Ammon's horn (tissue), 1 donor: ENCODE results near the gene C1orf116.

ENCODE experiments used
- DNase-seq: peaks from one replicate; pipeline ENCODE4 v3.0.0-alpha.2; 2016; ENCODE audit warnings: low spot score

C1orf116 gene

GRCh38 chr1:207034998-207035397 is 2.4 kb upstream of the C1orf116 start:
- no peak for DNase-seq

GRCh38 chr1:207034208-207034607 is 1.7 kb upstream of the C1orf116 start:
- DNase-seq = no peak

DNA sequence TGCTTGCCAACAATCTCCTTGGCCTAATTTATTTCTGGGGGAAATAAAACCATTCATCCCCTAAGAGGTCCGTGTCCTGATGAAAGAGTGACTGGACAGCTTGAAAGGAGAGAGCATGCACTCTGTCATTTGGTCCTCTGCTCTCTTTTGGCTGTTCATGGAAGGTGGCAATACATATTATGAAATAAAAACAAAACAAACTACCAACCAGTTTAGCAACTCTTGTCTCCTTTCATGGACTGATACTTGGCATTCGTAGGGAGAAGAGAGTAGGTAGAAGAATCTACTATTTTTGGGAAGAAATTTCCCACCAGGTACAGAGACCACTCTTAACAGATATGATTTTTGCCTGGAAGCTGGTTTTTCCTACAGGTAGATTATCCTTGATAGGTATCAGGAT is 746 bp upstream of the C1orf116 start:
- DNase-seq = no peak

- no peak for DNase-seq
Observed at GRCh38 chr1:207031632-207032264, 808 bp downstream of the C1orf116 start.

DNA sequence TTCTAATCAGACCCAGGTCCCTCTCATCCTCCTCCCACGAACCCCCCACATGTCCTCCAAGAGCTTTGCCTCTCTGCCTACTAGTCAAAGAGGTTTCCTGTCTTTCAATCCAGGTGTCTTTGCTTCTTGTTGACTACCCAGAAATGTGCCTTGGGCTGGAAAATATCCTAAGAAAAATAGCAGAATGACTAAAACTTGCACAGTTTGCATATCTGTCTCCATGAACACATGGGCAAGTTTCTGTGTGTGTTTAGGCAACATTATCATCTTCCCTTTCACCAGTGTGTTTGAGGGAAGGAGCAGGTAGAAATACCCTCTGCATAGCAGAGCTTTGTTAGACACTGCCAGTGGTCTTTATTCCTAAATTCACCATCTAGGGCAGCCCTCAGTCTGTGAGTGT is 1.5 kb downstream of the C1orf116 start:
- DNase-seq = no peak

GRCh38 chr1:207030522-207031009 is 2.0 kb downstream of the C1orf116 start:
- DNase-seq = no peak

DNA sequence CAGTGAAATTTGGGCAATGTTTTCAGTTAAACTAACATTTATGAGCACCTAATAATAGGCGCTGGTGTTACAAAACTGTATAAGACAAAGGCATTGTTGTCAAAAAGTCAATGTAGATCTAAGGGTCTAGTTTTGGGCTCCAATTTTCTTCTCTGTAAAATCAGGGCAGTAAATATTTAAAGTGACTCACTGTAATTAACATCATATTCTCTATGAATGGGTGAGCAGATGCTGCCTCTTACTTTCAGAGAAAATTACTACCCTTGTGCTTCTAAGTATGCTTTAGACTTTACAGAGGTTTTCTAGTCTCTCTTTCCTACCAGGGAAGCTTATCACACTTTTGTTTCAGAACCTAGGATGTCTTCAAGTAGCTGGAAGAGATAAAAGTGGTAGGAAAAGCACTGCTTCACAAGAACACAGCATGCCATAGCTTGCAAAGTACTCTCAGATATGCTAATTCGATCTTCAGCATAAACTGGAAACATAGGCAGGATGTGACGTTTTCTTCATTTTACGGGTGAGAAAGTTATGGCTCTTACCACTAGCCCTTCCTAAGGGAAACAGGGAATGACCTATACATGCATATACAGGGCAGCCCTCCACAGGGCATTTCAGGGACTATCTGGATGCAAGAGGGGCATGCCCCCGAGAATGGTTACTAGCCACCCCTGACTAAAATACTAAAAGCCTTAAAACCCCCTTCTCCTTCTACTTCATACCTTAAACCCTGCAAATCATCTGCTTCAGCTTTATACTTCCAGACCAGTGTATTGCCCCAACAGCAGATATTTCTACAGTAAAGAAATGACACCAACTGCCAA is 2.6 kb downstream of the C1orf116 start:
- DNase-seq = no peak

GRCh38 chr1:207028884-207029650 is 3.5 kb downstream of the C1orf116 start:
- DNase-seq = no peak

- no peak for DNase-seq
Observed at GRCh38 chr1:207027921-207028320, 4.6 kb downstream of the C1orf116 start.

DNA sequence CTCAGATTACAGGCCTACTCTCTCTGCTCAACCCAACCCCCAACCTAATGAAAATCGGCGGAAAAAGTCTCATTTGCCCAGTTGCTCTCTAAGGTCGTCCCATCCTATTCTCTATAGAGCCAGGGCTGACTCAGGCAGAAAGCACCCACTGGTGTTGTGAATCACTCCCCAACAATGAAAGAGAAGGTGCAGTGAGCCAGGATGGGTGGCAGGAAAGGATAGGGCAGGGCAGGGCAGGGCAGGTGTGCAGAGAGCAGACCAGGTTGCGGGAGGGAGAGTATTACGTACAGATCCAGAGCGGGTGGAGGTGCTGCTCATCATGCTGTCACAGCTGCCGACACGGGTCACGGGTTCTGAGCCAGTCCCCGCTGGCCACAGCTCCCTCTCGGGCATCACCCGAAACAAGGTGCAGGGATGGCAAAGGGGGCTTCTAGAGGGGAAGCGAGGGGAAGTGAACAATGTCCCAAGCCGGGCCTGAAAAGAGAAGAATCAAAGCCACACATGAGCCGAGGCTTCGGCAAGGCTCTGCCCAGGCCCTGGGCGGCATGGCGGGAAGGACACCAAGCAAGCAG is 5.3 kb downstream of the C1orf116 start:
- no peak for DNase-seq

- no peak for DNase-seq
Observed at GRCh38 chr1:207026104-207026534, 6.4 kb downstream of the C1orf116 start.

DNA sequence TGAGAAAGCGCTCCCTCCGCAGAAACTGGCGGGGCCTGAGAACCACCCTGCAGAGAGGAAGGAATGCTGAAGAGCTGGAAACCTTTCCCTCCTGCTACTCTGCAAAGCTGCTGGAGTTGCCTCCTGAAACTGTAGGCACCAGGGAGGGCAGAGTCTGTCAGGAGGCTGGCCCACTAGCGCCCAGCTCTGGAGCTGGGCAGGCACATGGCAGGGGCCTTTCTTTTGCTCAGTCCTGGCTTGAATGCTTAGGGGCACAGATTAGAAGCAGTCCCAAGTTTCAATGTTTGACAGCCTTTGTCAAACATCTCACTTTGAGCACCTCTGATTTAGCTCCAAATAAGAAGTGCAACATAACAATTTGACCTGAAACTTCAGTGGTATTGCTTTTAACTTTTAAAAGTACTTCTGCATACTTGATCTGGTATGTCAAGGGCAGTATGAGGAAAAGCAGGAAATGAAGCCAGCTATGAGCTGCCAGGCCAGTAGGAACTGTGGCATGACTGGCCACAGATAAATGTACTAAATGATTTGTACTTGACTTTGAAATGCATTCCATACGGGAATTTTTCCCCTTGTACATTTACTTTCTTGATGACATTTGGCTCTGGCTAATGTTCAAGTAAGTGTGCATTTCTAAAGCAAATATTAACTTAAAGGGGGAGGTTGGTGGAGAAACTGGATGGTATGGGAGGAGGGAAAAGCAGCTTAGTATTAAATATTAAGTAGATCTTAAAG is 7.2 kb downstream of the C1orf116 start:
- no peak for DNase-seq

DNA sequence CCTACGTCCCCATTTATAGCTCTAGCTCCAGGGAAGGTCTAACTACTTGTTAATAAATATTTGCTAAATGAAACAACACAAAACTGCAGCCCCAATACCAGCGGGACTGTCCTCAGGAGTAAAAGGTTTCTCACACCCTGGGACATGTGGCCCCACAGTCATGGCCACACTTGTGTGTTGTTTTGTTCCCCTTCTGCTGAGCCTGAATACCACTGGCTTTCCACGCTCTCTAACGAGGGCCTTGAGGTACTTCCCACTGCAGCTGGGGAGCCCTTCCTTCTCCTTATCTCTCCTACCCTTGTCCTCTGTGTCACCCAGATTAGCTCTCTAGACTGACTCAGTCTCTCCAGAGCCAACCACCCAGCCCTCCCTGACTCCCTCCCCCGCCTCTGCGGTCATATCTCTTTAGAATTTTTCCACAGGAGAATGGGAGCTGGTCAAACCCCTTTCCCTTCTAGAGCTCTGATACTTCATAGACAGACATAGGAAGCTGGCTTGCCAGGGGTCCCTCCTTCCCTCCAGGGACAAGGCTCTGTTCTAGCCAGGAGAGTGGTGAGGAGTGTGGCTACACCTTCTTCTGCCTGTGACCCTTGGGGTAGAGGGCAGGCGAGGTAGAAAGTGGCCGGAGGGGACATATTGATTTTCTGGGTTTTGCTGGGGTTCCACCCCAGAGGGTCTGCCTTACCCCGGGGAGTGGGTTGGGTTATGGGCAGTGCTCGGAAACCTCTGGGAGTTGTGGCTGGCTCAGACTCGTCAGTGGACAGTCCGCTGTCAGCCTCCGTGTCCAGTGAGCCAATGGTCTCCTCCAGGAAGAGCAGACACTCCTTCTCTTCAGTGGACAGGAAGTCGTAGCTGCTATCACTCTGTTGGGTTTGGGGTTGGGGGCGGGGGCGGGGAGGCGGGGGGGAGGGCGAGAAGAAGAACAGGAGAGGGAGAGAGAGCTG is 8.1 kb downstream of the C1orf116 start:
- peak; percentile 15 for DNase-seq

DNA sequence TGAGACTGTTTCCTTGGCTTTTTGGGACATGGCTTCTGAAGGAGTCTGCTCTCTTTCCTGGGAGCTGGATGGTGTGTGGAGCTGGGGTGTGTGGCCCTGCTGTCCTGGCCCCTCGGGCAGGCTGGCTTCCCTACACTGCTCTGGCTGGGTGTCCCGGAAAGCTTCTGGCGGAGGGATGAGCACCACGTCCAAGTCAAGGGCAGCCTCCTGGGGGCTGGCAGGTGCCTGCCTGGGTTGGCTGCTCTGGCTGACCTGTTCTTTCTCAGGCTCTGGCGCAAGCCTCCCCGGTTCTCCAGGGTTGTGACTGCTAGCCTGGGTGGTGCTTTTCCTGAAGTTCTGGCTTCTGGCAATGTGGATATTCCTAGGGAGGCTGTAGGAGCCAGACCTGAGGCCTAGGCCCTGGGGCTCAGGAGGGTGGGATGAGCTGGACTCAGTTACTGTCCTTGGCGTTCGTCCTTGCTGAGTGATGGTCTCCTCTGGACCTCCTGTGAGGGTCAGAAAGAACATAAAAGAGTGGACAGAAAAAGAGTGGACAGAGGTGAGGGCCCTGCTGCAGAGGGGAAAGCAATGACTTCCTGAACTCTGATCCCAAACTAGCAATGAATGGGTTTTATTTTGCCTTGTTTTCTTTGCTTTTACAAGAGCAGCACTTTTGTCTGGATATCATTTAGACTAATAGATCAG is 9.4 kb downstream of the C1orf116 start:
- DNase-seq = no peak

DNA sequence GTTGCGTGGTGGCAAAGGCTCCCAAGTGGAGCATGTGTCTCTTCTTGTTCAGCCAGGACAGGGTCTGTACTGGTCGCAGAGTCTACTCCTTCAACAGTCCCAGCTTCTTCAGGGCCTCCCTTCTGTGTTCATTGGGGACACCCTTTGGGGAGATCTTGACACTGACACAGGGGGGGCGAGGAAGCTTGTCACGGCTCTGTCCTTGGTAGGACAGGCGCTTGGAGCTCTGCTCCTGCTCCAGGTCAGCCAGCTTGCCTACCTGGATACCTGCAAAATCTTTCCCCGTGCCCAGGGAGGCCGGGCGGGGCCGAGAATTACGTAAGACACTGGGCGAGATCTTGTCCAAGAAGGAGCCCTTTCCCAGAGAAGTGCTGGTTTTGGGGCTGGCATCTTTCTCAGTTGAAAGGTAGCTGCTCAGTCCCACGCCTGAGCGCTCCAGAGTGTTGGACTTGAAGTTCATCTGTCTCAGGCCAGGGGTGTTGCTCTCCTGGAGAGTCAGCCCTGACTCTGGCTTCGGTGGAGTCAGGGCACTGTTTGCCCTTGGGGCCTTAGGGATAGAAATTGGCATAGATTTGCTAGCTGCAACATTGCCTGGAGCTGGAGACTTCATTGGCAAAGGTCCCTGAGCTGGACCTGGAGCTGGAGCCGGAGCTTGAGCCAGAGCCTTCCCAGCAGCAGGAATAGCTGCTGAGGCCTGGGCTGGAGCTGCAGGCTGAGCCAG is 10.5 kb downstream of the C1orf116 start:
- no peak for DNase-seq

GRCh38 chr1:207021139-207021861 is 11.3 kb downstream of the C1orf116 start:
- DNase-seq = peak; percentile 39

- no peak for DNase-seq
Observed at GRCh38 chr1:207020709-207021107, 11.8 kb downstream of the C1orf116 start.

DNA sequence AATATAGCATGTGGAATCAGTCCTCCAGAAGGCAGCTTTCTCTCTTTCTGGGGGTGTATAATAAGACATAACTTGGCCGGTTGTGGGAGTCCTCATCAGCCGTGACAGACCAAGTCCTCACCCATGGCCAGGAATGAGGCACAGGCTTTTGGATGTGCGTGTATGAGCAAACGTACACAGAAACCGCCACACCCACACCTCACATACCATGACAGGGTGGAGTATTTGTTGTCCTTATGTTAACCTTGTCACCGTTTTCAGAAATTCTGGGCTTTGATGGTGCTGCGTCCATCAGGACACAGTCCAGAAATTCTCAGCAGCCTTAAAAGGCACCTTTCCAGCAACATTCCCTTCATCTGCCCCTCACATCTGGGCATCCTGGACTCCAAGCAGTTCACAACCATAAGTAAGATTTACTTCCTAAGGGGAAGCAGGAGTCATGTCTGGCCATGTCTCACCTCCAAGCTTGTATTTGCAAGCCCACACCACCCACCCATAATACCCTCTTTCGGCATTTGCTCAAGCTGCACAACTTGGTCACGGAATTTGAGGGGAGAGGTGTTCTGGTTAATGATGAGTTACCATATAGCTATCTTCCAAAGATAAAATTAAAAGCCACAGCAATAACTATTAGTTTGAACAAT is 12.4 kb downstream of the C1orf116 start:
- no peak for DNase-seq
